ENCODE data around the gene ARHGAP29.
"Not testable (repeated sequence)": the region's sequence is repeated elsewhere in the genome, so short reads cannot be mapped to it uniquely, and the experiment has no call there.

The ARHGAP29 gene

DNA sequence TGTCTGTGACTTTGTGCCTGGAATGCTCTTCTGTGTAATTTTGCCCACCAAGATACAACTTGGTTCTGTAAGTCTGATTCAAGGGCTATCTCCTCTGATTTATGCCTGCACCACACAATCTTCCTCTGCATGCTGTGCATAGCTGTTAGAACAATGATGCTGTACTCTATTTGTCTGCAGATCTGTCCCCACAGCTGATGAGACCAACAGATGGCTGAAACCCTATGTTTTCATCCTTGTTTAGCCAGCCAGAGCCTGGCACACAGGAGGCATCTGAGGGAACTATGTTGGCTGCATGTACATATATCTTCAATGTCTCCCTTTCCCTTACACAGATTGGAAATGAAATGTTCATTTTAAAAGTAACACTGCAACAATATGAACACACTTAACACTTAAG is 58.5 kb downstream of the ARHGAP29 start:
- no peak overlapping the region for H3K4me3 ChIP-seq (ENCODE audit: low read depth, low read length)
- no peaks in the 10 kb centered on the region for H3K9me3 ChIP-seq (ENCODE audit: control insufficient read depth, insufficient read depth, low read length)
- H3K27me3 ChIP-seq (ENCODE audit: control insufficient read depth, insufficient read depth, low read length) = no peaks in the 10 kb centered on the region
- no peak overlapping the region for H3K9ac ChIP-seq (ENCODE audit: low read depth, low read length)
- H3K4me1 ChIP-seq (ENCODE audit: control insufficient read depth, insufficient read depth, low read length) = no peaks in the 10 kb centered on the region
- H3K27ac ChIP-seq (ENCODE audit: low read depth, low read length) = no peak overlapping the region
- no peaks in the 10 kb centered on the region for H3K36me3 ChIP-seq (ENCODE audit: control insufficient read depth, insufficient read depth, low read length)

DNA sequence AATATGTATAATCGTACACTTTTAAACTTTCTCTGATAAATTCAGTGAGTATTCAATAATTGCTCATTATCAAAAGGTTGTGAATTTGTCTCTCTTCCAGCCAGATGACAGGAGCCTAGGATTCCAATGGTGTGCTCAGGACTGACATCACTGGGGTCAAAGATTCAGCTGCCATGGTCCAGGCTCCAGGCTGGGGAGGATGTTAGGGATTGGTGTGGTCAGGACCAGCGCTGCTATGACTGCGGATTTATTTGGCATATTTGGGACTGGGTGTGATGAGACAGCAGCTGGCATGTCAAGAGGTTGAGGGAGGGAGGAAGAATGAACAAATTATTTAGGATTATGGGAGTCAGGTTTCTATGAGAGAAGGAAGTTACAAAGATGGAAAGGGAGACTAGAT is 68.3 kb downstream of the ARHGAP29 start:
- H3K36me3 ChIP-seq (ENCODE audit: control insufficient read depth, insufficient read depth, low read length) = no peaks in the 10 kb centered on the region
- H3K27ac ChIP-seq (ENCODE audit: low read depth, low read length) = no peak overlapping the region
- H3K9me3 ChIP-seq (ENCODE audit: control insufficient read depth, insufficient read depth, low read length) = no peaks in the 10 kb centered on the region
- no peak overlapping the region for H3K4me3 ChIP-seq (ENCODE audit: low read depth, low read length)
- no peak overlapping the region for H3K9ac ChIP-seq (ENCODE audit: low read depth, low read length)
- no peaks in the 10 kb centered on the region for H3K4me1 ChIP-seq (ENCODE audit: control insufficient read depth, insufficient read depth, low read length)
- H3K27me3 ChIP-seq (ENCODE audit: control insufficient read depth, insufficient read depth, low read length) = no peaks in the 10 kb centered on the region

DNA sequence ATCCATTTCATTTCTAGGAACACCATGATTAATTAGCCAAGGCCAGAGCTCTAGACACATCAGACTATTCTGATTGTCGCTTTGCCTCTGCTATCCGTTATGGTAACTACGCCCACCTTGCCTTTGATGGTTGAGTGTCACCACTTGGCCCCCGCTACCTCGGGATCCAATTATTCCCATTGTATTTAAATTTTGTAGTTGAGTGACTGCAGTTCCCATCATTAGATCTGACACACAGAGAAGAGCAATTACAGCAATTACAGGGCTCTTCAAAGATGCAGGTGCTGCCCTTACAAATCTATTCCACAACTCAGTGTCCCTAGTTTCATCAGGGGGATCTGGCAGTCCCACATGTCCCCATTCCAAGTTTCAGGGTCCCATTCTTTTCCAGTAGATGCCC is 71.5 kb downstream of the ARHGAP29 start:
- H3K36me3 ChIP-seq (ENCODE audit: control insufficient read depth, insufficient read depth, low read length) = no peaks in the 10 kb centered on the region
- no peak overlapping the region for H3K27ac ChIP-seq (ENCODE audit: low read depth, low read length)
- no peaks in the 10 kb centered on the region for H3K27me3 ChIP-seq (ENCODE audit: control insufficient read depth, insufficient read depth, low read length)
- H3K9ac ChIP-seq (ENCODE audit: low read depth, low read length) = no peak overlapping the region
- H3K4me3 ChIP-seq (ENCODE audit: low read depth, low read length) = no peak overlapping the region
- no peaks in the 10 kb centered on the region for H3K9me3 ChIP-seq (ENCODE audit: control insufficient read depth, insufficient read depth, low read length)
- H3K4me1 ChIP-seq (ENCODE audit: control insufficient read depth, insufficient read depth, low read length) = no peaks in the 10 kb centered on the region

DNA sequence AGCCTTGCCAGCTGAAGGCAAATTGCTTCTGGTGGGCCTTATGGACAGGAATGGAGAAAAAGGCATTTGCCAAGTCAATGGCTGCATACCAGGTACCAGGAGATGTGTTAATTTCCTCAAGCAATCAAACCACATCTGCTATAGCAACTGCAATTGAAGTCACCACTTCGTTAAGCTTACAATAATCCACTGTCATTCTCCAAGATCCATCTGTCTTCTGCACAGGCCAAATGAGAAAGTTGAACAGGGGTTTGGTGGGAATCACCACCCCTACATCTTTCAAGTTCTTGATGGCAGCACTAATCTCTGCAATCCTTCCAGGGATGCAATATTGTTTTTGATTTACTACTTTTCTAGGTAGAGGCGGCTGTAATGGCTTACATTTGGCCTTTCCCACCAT is 72.5 kb downstream of the ARHGAP29 start:
- H3K9ac ChIP-seq (ENCODE audit: low read depth, low read length); H3K9me3 ChIP-seq (ENCODE audit: control insufficient read depth, insufficient read depth, low read length); H3K36me3 ChIP-seq (ENCODE audit: control insufficient read depth, insufficient read depth, low read length); H3K27ac ChIP-seq (ENCODE audit: low read depth, low read length); H3K4me1 ChIP-seq (ENCODE audit: control insufficient read depth, insufficient read depth, low read length); H3K27me3 ChIP-seq (ENCODE audit: control insufficient read depth, insufficient read depth, low read length); H3K4me3 ChIP-seq (ENCODE audit: low read depth, low read length): not testable (repeated sequence)

DNA sequence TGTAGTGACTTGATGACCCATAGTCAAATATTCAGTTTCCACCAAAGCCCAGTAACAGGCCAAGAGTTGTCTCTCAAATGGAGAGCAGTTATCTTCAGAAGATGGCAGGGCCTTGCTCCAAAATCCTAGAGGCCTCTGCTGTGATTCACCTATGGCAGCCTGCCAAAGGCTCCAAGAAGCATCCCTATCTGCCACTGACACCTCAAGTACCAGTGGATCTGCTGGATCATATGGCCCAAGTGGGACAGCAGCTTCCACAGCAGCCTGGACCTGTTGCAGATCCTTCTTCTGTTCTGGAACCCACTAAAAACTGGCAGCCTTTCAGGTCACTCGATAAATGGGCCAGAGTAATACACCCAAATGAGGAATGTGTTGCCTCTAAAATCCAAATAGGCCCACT is 73.3 kb downstream of the ARHGAP29 start:
- not testable (repeated sequence) for H3K27me3 ChIP-seq (ENCODE audit: control insufficient read depth, insufficient read depth, low read length); H3K27ac ChIP-seq (ENCODE audit: low read depth, low read length); H3K9me3 ChIP-seq (ENCODE audit: control insufficient read depth, insufficient read depth, low read length); H3K9ac ChIP-seq (ENCODE audit: low read depth, low read length); H3K4me1 ChIP-seq (ENCODE audit: control insufficient read depth, insufficient read depth, low read length); H3K36me3 ChIP-seq (ENCODE audit: control insufficient read depth, insufficient read depth, low read length); H3K4me3 ChIP-seq (ENCODE audit: low read depth, low read length)

DNA sequence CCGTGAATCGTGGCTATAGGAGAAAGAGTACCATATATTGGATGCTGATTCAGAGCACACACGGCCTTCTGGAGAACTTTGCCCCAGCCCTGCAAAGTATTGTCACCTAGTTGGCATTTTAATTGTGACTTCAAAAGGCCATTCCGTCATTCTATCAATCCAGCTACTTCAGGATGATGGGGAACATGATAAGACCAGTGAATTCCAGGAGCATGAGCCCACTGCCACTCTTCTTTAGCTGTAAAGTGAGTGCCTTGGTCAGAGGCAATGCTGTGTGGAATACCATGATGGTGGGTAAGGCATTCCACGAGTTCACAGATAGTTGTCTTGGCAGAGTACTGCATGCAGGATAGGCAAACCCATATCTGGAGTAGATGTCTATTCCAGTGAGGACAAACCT is 74.1 kb downstream of the ARHGAP29 start:
- not testable (repeated sequence) for H3K9me3 ChIP-seq (ENCODE audit: control insufficient read depth, insufficient read depth, low read length); H3K36me3 ChIP-seq (ENCODE audit: control insufficient read depth, insufficient read depth, low read length); H3K9ac ChIP-seq (ENCODE audit: low read depth, low read length)

DNA sequence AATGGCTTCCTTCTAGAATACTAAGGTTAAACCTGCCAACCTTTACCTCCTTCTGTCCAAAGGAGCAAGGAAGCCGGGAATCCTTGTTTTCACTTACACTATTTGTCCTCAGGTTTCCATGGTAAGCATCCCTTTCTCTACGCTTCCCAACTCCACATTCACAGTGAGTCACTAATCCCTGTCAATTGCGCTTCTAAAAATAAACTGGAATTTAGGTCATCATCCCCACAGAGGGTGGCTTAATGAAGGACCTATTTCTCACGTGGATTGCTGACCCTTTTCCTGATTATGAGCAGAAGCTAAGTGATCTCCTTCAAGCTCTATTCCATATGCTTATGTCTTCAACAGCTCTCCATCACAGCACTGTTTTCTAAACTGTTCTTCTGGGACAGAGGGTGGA is 76.6 kb downstream of the ARHGAP29 start:
- Histone ChIP-seq H3K4me1 (ENCODE audit: control insufficient read depth, insufficient read depth, low read length) (no peaks in the 10 kb centered on the region), H3K4me3 (ENCODE audit: low read depth, low read length) (no peak overlapping the region), H3K9ac (ENCODE audit: low read depth, low read length) (no peak overlapping the region), H3K36me3 (ENCODE audit: control insufficient read depth, insufficient read depth, low read length) (no peaks in the 10 kb centered on the region), H3K9me3 (ENCODE audit: control insufficient read depth, insufficient read depth, low read length) (no peaks in the 10 kb centered on the region), H3K27me3 (ENCODE audit: control insufficient read depth, insufficient read depth, low read length) (no peaks in the 10 kb centered on the region), H3K27ac (ENCODE audit: low read depth, low read length) (peak overlapping the region; percentile 44)

More for the DNA sequence above, 74.1 kb downstream of the ARHGAP29 start:
- H3K4me3 ChIP-seq (ENCODE audit: low read depth, low read length); H3K27ac ChIP-seq (ENCODE audit: low read depth, low read length); H3K4me1 ChIP-seq (ENCODE audit: control insufficient read depth, insufficient read depth, low read length); H3K27me3 ChIP-seq (ENCODE audit: control insufficient read depth, insufficient read depth, low read length): not testable (repeated sequence)

DNA sequence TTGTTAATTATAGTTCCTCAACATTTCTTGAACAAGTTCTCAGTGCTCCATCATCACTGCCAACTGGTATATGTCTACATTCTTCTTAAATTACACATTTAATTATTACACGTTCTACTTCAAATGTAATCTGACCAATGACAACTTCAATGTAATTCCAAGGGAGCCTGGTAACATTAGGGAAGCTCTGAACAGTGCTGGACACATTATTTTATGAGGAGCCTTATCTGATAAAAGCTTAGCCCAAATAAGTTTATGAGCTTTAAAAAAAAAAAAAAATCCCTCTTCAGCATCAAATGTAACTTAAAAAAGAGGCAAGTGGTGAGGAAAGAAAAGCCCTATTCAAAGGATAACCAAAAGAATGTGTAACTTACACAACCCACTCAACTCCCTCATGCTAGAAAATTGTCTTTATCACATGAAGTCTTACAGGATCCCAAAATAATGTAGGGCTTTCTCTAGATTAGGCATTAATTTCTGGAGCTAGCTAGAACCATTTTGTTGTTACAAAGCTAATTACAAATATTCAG is 81.2 kb downstream of the ARHGAP29 start:
- Histone ChIP-seq H3K9ac (ENCODE audit: low read depth, low read length) (no peak overlapping the region), H3K9me3 (ENCODE audit: control insufficient read depth, insufficient read depth, low read length) (no peaks in the 10 kb centered on the region), H3K36me3 (ENCODE audit: control insufficient read depth, insufficient read depth, low read length) (no peaks in the 10 kb centered on the region), H3K4me1 (ENCODE audit: control insufficient read depth, insufficient read depth, low read length) (no peaks in the 10 kb centered on the region), H3K27ac (ENCODE audit: low read depth, low read length) (no peak overlapping the region), H3K4me3 (ENCODE audit: low read depth, low read length) (no peak overlapping the region), H3K27me3 (ENCODE audit: control insufficient read depth, insufficient read depth, low read length) (no peaks in the 10 kb centered on the region)

DNA sequence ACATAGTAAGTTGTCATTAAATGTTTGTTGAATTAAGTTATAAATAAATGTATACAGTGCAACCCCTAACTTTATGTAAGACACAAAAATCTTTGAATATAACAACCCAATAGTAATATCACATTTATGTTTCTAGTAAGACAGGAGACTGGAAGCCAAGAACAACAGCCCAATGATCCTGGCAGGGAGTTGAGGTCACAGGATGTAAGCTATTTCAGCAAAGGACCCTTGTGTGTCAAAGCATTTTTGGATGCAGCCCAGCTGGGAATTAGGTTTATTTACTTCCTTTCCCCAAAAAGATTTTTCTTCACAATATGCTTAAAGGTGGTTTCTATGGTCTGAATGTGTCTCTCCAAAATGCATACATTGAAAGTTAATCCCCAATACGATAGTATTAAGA is 82.4 kb downstream of the ARHGAP29 start:
- H3K4me3 ChIP-seq (ENCODE audit: low read depth, low read length) = no peak overlapping the region
- H3K9ac ChIP-seq (ENCODE audit: low read depth, low read length) = no peak overlapping the region
- H3K27me3 ChIP-seq (ENCODE audit: control insufficient read depth, insufficient read depth, low read length) = no peaks in the 10 kb centered on the region
- no peaks in the 10 kb centered on the region for H3K36me3 ChIP-seq (ENCODE audit: control insufficient read depth, insufficient read depth, low read length)
- no peaks in the 10 kb centered on the region for H3K9me3 ChIP-seq (ENCODE audit: control insufficient read depth, insufficient read depth, low read length)
- H3K4me1 ChIP-seq (ENCODE audit: control insufficient read depth, insufficient read depth, low read length) = no peaks in the 10 kb centered on the region
- H3K27ac ChIP-seq (ENCODE audit: low read depth, low read length) = no peak overlapping the region

DNA sequence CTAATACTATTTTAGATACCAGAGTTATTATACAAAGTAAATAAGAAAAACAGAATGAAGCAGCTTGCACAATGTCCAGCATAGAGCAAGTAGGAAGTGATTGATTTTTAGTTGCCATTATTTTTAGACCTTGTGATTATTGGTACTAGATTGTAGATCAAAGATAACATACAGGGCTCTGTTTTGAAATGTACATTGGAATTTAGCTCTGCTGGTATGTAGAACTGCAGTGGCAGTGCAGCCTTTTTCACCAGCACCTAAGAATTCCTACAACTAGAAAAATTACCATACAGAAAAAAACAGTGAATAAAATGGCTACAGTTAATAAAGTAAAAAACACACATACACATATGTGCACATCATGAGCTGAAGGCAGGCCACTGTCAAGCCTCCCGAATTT is 84.3 kb downstream of the ARHGAP29 start:
- H3K9ac ChIP-seq (ENCODE audit: low read depth, low read length) = no peak overlapping the region
- H3K4me3 ChIP-seq (ENCODE audit: low read depth, low read length) = no peak overlapping the region
- peaks cover 10% of the 10 kb centered on the region; the same call in 1 of the 2 replicates for H3K4me1 ChIP-seq (ENCODE audit: control insufficient read depth, insufficient read depth, low read length)
- H3K27ac ChIP-seq (ENCODE audit: low read depth, low read length) = no peak overlapping the region
- no peaks in the 10 kb centered on the region for H3K36me3 ChIP-seq (ENCODE audit: control insufficient read depth, insufficient read depth, low read length)
- no peaks in the 10 kb centered on the region for H3K27me3 ChIP-seq (ENCODE audit: control insufficient read depth, insufficient read depth, low read length)
- no peaks in the 10 kb centered on the region for H3K9me3 ChIP-seq (ENCODE audit: control insufficient read depth, insufficient read depth, low read length)

DNA sequence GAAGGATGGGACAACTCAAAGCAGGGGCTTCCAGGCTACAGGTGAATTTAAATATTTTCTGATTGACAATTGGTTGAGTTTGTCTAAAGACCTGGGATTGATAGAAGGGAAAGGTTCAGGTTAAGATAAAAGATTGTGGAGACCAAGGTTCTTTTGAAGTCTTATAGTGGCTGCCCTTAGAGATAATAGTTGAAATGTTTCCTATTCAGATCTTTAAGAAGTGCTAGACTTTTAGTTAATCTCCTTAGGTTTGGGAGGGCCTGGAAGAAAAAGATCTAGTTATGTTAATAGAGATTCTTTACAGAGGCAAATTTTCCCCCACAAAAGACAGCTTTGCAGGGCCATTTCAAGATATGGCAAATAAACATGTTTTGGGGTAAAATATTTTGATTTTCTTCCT is 88.2 kb downstream of the ARHGAP29 start:
- not testable (repeated sequence) for H3K9me3 ChIP-seq (ENCODE audit: control insufficient read depth, insufficient read depth, low read length); H3K4me3 ChIP-seq (ENCODE audit: low read depth, low read length); H3K27me3 ChIP-seq (ENCODE audit: control insufficient read depth, insufficient read depth, low read length); H3K9ac ChIP-seq (ENCODE audit: low read depth, low read length); H3K36me3 ChIP-seq (ENCODE audit: control insufficient read depth, insufficient read depth, low read length); H3K4me1 ChIP-seq (ENCODE audit: control insufficient read depth, insufficient read depth, low read length)
- H3K27ac ChIP-seq (ENCODE audit: low read depth, low read length) = peak overlapping the region; percentile 70

DNA sequence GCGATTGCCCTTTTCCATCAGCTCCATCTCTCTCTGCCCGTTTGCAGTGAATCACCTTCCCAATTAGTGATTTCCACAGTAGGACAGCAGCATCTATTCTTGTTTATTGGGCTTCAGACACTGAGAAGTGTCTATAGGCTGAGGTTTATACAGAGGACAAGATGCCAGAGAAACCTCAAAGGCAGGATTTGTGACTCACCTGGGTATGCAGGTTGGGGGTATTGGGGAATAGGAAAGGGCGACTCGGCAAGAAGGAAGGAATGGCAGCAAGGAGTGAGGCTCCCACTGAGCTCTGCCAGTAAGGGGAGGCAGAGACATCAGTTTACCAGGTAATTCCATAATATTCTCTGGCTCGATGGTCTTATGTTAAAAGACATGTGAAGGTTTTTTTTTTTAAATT is 91.1 kb downstream of the ARHGAP29 start:
- Histone ChIP-seq H3K27me3 (ENCODE audit: control insufficient read depth, insufficient read depth, low read length) (no peaks in the 10 kb centered on the region), H3K4me1 (ENCODE audit: control insufficient read depth, insufficient read depth, low read length) (peaks cover 17% of the 10 kb centered on the region), H3K9me3 (ENCODE audit: control insufficient read depth, insufficient read depth, low read length) (no peaks in the 10 kb centered on the region), H3K27ac (ENCODE audit: low read depth, low read length) (no peak overlapping the region), H3K36me3 (ENCODE audit: control insufficient read depth, insufficient read depth, low read length) (no peaks in the 10 kb centered on the region), H3K9ac (ENCODE audit: low read depth, low read length) (no peak overlapping the region), H3K4me3 (ENCODE audit: low read depth, low read length) (no peak overlapping the region)
